Epithelial cell of proximal tubule (primary cell): Measurements from ENCODE around the gene MYOM3. TPM values are rescaled to one million over a fixed set of nuclear protein-coding genes. Genes with fewer than 3 reads are reported as not detected.

Source experiments
- DNase-seq: peaks from one replicate; pipeline ENCODE4 v3.0.0-alpha.2; 2011; ENCODE audit warnings: low read depth
- H3K4me3 ChIP-seq: 2 replicates; pipeline ENCODE4 v1.5.1; 2011; ENCODE audit warnings: low read depth, mild to moderate bottlenecking, low read length
- total RNA-seq: library from RNA; depleted of rRNA; stranded (reverse); fragments of >200 nt; gene quantifications from 2 replicates; pipeline ENCODE4 v1.2.3, GENCODE V29; 2015
- TF ChIP-seq, protein P1 (sequence below): conservative IDR thresholded peaks from 2 replicates; pipeline ENCODE4 v1.5.1; 2012; ENCODE audit warnings: low read depth, mild to moderate bottlenecking, low read length

The MYOM3 gene
- total RNA-seq, 1 donor from 2014 or later, result 2.2 TPM

DNA sequence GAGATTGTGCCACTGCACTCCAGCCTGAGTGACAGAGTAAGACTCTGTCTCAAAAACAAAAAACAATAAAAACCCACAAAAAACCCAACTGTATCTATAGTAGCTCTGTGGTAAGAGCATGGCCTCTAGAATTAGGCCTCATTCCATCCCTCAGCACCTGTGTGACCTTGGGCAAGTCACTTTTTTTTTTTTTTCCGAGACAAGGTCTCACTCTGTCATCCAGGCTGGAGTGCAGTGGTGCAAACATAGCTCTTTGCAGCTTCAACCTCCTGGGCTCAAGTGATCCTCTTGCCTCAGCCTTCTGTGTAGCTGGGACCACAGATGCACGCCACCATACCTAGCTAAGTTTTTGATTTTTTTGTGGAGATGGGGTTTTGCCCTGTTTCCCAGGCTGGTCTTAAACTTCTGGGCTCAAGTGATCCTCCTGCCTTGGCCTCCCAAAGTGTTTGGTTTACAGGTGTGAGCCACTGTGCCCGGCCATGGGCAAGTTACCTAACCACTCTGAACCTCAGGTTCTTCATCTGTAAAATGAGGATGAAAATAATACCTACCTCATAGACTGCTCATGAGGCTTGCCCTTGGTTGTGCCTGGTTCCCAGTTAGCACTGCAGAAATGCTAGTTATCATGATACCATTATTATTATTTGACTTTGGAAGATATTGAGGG lies 15.3 kb upstream of the MYOM3 start:
- TF ChIP-seq, protein P1, sequence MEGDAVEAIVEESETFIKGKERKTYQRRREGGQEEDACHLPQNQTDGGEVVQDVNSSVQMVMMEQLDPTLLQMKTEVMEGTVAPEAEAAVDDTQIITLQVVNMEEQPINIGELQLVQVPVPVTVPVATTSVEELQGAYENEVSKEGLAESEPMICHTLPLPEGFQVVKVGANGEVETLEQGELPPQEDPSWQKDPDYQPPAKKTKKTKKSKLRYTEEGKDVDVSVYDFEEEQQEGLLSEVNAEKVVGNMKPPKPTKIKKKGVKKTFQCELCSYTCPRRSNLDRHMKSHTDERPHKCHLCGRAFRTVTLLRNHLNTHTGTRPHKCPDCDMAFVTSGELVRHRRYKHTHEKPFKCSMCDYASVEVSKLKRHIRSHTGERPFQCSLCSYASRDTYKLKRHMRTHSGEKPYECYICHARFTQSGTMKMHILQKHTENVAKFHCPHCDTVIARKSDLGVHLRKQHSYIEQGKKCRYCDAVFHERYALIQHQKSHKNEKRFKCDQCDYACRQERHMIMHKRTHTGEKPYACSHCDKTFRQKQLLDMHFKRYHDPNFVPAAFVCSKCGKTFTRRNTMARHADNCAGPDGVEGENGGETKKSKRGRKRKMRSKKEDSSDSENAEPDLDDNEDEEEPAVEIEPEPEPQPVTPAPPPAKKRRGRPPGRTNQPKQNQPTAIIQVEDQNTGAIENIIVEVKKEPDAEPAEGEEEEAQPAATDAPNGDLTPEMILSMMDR, result no peak
- no peak overlapping the region for H3K4me3 ChIP-seq
- no peak for DNase-seq

DNA sequence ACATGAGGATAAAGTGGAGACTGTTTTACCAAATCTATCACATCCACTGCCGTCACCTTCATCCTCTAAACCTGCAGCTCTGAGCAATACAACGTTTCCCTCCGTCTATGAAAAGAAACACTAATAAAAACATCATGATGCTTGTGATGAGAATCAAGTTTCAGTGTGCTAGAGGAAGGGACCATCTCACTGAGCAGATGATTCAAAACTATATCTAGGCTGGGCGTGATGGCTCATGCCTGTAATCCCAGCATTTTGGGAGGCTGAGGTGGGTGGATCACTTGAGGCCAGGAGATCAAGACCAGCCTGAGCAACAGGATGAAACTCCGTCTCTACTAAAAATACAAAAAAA lies 14.7 kb upstream of the MYOM3 start:
- DNase-seq, result no peak
- TF ChIP-seq, protein P1, result no peak
- no peak overlapping the region for H3K4me3 ChIP-seq

DNA sequence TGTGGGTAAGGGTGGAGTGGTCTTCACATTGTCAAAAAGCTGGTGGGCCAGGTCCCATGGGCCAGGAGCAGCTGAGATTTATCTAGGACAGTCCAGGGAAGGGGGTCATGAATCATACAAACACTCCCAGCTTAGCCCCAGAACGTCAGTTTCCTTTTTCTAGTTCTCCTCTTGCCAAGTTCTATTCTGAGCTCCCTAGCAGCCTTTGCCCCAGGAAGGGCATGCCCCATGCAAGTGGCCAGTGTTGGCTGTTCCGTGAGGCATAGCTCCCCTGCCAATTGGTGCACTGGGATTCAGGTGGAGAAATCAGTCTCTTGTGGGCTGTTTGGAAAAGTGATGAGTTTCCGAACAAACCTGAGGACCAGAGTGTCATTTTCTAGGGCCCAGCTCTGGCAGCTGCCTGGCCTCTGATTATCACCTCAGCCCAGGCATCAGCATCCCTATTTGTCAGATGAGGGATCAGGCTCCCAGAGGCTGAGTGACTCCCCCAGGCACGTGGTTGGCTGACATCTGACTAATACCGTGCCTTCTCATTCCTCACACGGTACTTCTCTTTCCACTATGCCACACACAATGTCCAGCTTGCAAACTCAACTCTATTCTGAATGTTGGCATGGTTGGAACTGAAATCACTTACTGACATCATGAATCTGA lies 14.2 kb upstream of the MYOM3 start:
- DNase-seq, result no peak
- H3K4me3 ChIP-seq, result no peak overlapping the region
- TF ChIP-seq, protein P1, result no peak

DNA sequence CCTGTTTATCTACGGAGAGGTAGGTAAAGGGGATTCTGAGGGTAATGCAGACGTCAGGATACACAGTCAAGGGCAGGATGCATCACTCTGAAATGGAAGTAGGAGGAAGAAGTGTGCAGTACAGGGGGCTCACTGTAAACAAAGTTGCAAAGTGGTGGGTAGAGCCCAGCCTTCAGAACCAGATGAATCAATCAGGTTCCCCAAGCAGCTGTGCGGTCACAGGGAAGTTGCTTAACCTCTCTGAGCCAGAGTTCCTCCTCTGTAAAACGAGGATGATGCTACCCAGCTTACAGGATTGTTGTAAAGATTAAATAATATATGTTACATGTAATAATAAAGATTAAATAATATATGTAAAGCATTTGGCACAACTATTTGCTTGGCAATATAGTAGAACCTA lies 13.5 kb upstream of the MYOM3 start:
- TF ChIP-seq, protein P1, result no peak
- no peak for DNase-seq
- no peak overlapping the region for H3K4me3 ChIP-seq

GRCh38 chr1:24124980-24125379 lies 13.0 kb upstream of the MYOM3 start:
- H3K4me3 ChIP-seq, result no peak overlapping the region
- TF ChIP-seq, protein P1, result no peak
- no peak for DNase-seq

- no peak overlapping the region for H3K4me3 ChIP-seq
- no peak for DNase-seq
- TF ChIP-seq, protein P1, result no peak
These were observed 11.7 kb upstream of the MYOM3 start for GRCh38 chr1:24123611-24124010.

DNA sequence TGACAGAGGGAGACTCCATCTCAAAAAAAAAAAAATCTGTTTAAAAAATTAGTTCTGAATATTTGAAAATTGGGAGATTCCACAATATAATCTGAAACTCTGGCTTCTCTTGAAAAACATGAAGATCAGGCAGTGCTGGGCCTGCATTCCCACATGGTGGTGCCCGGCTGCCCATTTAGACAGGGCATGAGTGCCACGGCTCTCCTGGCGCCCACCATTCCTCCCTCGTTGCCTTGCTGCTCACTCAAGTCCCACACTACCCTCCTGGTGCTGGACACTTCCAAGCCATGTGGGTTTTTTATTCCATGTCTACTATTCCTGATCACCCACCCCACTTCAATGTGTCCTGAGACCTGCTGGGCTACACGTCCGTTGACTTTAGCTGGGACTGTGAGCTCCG lies 10.8 kb upstream of the MYOM3 start:
- TF ChIP-seq, protein P1, result no peak
- DNase-seq, result no peak
- H3K4me3 ChIP-seq, result no peak overlapping the region
